Daoy (cell line): ENCODE results near the gene EMCN. TPM values are rescaled to one million over a fixed set of nuclear protein-coding genes. Genes with fewer than 3 reads are reported as not detected.
"Not testable (repeated sequence)": the region's sequence is repeated elsewhere in the genome, so short reads cannot be mapped to it uniquely, and the experiment has no call there.

Source experiments
- DNase-seq: peaks from one replicate; pipeline ENCODE4 v3.0.0-alpha.2; 2015; ENCODE audit warnings: low read depth
- total RNA-seq: library from RNA; depleted of rRNA; stranded (reverse); fragments of >200 nt; shearing (Covaris generic); gene quantifications from 2 replicates; pipeline ENCODE4 v1.2.3, GENCODE V29; 2014; rRNA removed

The EMCN gene
- total RNA-seq, result not detected in 2 replicates

DNA sequence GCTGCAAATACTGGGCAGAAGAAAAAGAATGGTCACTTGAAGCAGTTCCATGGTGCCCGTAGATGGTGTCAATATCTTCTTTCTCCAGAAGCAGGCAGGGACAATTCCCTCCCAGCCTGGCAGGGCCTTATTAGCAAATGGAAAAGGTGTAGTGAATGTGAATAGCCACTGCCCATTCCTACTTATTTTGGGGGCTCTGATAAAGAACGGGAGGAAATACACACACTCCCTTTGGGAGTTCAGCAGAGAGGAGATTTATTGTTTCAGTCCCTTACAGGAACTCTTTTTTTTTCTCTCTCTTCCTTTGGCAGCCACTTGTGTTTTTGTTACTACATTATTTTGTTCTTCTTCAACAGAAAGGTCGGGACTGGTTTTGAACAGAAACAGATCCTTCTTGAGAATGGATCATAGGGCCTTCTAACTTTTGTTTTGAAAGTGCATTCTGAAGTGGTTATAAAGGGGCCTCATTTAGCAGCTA lies at the start of gene EMCN:
EMCN (minus strand) TSS at position 159 of the 478 bp plus-strand sequence; CDS start at position 51, 108 bp downstream.
- no peak for DNase-seq

- no peak for DNase-seq
These were observed 48.6 kb upstream of the EMCN start for GRCh38 chr4:100566396-100566795.

GRCh38 chr4:100557306-100557705 lies 39.5 kb upstream of the EMCN start:
- no peak for DNase-seq

GRCh38 chr4:100555611-100556337 lies 38.0 kb upstream of the EMCN start:
- no peak for DNase-seq

GRCh38 chr4:100548200-100548560 lies 30.4 kb upstream of the EMCN start:
- DNase-seq, result no peak

GRCh38 chr4:100547541-100548199 lies 29.8 kb upstream of the EMCN start:
- DNase-seq, result no peak

DNA sequence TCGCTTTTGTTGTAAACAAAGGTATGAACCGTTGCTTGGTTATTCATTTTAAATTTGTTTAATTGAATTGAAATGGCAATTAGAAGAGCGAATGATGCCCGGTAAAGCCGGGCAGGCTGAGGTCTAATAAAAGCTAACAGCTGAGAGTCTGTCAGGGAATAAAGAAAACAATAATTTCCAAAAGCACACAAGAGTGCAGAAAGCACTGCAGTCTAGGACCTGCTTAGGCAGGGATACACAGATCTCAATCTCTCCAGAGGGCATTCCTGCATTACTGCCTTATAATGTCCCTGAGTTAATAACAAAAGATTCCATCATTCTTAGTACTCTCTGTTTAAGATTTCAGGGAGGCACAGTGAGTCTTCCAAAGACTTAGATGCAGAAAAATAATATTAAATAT lies 27.6 kb upstream of the EMCN start:
- no peak for DNase-seq

- DNase-seq, result no peak
These were observed 22.3 kb upstream of the EMCN start for GRCh38 chr4:100540131-100540530.

- DNase-seq, result no peak
These were observed 21.9 kb upstream of the EMCN start for GRCh38 chr4:100539706-100540105.

DNA sequence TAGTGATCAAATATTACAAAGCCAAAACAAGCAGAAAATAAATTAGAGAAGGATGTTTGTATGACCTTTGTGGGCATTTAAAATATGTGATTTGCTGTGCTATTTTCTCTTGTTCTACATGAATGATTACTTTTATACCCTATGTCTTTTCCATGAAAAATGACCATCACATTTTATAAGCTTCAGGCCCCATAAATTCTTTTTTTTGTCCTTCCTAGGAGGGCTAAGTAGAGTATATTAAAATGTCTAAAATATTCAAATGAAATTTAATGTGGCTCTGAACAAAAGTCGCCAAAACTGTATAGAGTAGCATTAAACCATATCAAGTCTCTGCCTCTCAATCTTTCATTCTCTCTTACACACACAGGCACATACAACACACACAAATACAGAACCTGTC lies 15.9 kb upstream of the EMCN start:
- no peak for DNase-seq

DNA sequence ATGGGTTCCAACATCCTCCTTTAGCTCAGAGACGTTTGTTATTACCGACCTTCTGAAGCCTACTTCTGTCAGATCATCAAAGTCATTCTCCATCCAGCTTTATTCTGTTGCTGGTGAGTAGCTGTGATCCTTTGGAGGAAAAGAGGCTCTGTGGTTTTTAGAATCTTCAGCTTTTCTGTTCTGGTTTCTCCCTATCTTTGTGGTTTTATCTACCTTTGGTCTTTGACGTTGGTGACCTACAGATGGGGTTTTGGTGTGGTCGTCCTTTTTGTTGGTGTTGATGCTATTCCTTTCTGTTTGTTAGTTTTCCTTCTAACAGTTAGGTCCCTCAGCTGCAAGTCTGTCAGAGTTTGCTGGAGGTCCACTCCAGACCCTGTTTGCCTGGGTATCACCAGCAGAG lies 12.3 kb upstream of the EMCN start:
- not testable (repeated sequence) for DNase-seq

DNA sequence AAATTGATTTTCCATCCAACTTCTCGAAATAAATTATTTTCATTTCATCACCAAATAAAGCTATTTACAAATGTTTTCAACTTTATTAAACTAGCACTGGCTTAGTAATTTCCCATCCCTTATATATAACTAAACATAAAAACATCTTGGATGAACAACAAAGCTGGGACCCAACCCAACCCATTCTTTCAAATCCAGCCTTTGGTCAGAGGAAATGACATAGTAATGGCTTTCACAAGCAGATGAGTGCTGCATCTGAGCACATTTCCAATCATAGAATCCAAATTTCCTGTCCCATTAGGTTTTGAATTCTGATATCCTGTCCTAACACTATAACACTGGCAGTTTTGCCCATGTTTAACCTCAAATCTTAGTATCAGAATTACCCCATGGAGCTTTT lies 7.9 kb upstream of the EMCN start:
- DNase-seq, result no peak

DNA sequence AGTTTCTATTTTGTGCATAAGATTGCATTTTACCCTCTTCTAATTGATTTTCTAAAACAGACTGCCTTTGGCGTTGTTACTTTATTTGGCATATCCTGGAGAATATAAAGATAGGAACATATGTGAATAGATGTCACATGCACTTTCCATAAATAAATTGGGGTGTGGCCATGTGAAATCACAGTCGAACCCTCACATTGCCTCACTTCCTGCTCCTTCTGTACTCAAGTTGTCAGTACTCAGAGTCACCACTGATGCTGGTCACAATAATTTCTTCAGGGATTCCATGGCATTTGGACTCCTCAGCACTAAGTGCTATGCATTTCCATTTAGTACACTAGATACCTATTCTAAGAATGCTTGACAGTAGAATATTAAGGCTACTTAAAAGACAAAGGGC lies 1.4 kb upstream of the EMCN start:
- DNase-seq, result no peak

GRCh38 chr4:100516225-100516624 lies 1.6 kb downstream of the EMCN start:
- DNase-seq, result no peak

DNA sequence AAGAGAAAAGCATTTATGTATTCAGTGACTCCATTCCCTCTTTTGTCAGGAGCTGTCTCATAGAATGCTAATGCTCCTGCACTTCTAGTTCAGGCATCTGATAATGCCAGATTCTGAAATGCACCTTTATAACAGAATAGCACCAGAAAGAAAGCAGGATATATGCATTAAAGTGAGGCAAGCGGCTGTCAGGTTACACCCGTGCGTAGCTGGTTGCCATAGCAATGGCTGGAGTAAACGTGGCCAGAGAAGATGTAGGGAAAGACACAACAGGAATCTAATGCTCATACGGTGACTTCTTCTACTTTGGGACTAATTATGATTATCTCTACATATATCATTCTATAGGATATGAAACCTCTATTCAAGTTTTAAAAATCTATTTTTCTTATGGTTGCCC lies 5.9 kb downstream of the EMCN start:
- DNase-seq, result no peak

DNA sequence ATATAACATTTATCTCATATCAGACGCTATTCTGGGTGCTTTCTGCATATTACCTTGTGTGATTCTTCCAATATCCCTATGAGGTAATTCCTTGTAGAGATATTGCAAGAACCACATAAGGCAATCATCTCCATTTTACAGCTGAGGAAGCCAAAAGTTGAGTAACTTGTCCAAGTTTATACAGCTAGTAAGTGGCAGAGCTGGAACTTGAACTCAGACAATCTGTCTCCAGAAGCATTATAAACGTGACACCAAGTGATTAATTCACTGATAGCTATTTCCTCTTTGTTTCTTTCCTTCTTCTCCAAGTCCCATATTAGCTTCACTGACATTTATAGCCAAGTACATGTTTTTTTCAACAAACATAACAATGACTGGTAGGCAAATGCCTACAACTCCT lies 7.3 kb downstream of the EMCN start:
- DNase-seq, result no peak

DNA sequence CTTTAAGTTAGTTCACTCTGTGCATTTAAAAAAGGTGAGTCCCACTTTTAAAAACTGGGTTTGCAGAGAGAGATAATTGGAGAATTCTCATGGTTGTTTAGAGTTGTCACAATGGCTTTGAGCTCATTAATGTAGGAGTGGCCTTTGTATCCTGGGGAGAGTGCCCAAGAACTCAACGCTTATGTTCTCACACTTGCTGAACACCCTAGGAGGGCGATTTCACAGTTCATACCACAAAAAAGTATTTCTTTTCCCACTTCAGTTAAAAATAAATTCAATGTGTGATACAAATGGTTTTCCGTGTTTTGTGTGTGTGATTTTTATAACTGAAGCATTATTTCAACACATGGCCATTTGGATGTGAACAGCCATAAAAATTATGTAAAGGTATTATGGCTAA lies 8.4 kb downstream of the EMCN start:
- no peak for DNase-seq

DNA sequence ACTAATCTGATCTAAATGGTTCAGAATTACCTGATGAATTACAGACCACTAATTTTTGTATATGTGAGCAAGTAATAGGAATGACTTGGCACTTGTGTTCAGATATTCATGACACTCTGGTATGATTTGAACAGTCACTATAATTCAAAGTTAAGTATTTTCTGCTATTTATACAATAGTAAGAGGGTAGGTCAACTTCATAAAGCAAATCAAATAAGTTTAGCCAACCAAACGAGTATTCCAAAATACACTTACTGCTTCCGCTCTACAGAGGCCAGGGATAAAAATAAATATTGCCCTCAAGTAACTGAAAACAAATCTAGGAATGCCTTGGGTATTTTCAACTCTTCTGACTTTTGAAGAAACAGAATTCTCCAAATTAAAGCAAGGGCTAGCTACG lies 9.1 kb downstream of the EMCN start:
- DNase-seq, result no peak

DNA sequence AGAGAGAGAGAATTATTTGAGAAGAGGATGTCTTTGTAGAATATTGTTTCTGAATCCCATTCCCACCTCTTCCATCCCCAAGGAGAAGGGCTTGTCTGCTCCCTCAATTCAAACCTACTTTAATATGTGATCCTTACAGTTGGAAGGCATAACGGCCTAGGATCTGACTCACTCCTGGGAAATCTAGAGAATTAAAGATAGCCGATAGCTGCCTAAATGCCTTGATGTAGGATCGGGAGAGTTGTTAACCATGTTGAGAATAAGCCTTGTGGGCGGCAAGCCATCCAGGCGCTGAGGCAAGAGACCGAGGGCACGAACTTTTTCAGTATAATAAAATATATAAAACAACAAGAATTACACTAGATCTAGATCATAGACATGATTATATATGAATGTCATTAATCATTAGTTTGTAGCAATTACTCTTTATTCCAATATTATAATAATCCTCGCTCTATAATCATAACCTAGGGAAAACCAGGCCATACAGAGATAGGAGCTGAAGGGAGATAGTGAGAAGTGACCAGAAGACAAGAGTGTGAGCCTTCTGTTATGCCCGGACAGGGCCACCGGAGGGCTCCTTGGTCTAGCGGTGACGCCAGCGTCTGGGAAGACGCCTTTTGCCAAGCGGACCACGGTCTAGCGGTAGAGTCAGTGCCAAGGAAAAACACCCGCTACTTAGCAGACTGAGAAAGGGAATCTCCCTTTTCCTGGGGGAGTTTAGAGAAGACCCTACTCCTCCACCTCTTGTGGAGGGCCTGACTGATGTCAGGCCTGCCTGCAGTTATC lies 13.5 kb downstream of the EMCN start:
- DNase-seq, result no peak

- DNase-seq, result no peak
These were observed 20.0 kb downstream of the EMCN start for GRCh38 chr4:100497791-100498190.

DNA sequence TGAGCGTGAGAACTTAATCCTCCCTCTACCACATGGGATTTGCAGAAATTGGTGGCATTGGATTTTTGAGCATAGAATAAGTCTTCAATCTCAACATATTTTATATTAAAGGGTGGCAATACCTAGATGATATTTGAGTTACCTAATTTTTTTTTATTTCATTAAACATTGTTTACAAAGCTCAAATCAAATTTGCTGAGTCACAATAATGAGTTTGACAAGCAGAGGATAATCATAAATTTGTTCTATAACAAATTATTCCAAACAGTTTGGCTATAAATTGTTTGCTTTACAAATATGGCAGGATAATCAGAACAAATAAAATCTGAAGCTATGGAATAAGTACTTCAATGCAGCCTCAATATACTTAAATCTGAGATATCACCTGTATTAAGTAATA lies 22.7 kb downstream of the EMCN start:
- DNase-seq, result no peak

- DNase-seq, result no peak
These were observed 23.7 kb downstream of the EMCN start for GRCh38 chr4:100494166-100494565.

DNA sequence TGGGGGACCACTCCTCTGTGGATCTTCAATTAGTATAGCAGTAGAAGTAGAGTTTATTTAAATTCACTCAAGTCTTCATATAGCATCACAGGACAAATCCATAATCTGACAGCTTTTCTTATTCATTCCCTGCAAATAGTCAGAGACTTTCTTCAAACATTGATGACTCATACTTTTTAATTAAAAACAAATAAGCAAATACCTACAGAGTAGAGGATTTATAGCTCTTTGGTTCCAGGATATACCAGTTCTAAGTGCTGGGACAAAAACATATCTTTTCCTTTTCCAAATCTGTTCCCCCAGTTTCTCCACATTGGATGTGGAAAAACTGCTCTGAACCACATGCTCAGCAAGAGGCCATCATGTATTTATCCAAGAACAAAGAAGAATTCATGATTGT lies 24.1 kb downstream of the EMCN start:
- DNase-seq, result no peak
